ENCODE measurements around the gene BROX.

DNA sequence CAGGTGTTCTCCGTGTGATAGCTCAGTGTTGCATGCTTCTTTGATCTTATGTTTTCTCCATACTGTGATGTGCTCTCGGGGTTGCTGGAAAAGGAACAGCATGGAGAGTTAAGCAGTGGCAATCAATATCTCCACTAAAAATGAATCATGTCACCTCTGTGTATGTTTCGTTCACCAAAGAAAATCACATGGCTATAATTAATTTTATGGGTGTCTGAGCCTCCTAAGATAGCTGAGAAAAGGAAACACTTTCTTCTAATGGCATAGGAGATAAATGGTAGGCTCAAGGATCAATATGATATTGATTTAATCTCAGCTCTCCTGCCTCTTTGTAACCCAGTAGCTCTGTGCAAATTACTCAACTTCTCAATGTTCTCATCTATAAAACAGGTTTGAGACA is 38.9 kb downstream of the BROX start:
- TF ChIP-seq, protein P1, sequence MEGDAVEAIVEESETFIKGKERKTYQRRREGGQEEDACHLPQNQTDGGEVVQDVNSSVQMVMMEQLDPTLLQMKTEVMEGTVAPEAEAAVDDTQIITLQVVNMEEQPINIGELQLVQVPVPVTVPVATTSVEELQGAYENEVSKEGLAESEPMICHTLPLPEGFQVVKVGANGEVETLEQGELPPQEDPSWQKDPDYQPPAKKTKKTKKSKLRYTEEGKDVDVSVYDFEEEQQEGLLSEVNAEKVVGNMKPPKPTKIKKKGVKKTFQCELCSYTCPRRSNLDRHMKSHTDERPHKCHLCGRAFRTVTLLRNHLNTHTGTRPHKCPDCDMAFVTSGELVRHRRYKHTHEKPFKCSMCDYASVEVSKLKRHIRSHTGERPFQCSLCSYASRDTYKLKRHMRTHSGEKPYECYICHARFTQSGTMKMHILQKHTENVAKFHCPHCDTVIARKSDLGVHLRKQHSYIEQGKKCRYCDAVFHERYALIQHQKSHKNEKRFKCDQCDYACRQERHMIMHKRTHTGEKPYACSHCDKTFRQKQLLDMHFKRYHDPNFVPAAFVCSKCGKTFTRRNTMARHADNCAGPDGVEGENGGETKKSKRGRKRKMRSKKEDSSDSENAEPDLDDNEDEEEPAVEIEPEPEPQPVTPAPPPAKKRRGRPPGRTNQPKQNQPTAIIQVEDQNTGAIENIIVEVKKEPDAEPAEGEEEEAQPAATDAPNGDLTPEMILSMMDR (IDR thresholded peaks at IDR 0.05), result no peak
- TF ChIP-seq POLR2AphosphoS5 (IDR thresholded peaks at IDR 0.05), result no peak
